Measurements from ENCODE around the gene SLC16A6. TPM values are rescaled to one million over a fixed set of nuclear protein-coding genes. Genes with fewer than 3 reads are reported as not detected.
"Not testable (repeated sequence)": the region's sequence is repeated elsewhere in the genome, so short reads cannot be mapped to it uniquely, and the experiment has no call there.

SLC16A6 gene
- total RNA-seq, 1 donor from 2014 or later: 1.0 TPM

DNA sequence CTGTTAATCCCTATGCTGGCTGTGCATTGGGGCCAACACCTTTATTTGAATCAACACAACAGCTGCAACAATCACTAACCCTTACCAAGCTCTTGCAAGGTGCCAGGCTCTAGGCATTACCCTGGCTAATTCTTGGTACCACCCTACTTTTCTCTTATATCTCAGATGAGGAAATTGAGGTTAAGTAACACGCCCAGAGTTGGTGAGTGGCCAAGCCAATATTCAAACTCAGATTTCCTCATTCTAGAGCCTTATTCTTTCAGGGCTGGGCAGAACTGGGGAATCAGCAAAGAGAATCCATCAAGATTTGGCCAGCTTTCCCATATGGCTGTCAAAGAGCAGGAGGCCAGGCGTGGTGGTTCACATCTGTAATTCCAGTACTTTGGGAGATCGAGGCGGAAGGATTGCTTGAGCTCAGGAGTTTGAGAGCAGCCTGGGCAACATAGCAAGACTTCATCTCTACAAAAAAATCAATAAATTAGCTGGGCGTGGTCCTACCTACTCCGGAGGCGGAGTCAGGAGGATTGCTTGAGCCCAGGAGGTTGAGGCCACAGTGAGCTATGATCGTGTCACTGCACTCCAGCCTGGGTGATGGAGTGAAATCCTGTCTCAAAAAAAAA lies 24.1 kb upstream of the SLC16A6 start:
- H3K9ac ChIP-seq (ENCODE audit: low read depth in 1 of 3, low read length in 3 of 3): no peak overlapping the region
- no peaks in the 10 kb centered on the region for H3K27me3 ChIP-seq (ENCODE audit: control insufficient read depth in 3 of 3, insufficient read depth in 3 of 3, low read length in 3 of 3)
- H3K9me3 ChIP-seq (ENCODE audit: control insufficient read depth in 3 of 3, low read length in 3 of 3): no peaks in the 10 kb centered on the region
- no peak overlapping the region for H3K27ac ChIP-seq (ENCODE audit: low read depth, low read length)
- no peaks in the 10 kb centered on the region for H3K36me3 ChIP-seq (ENCODE audit: control insufficient read depth in 3 of 3, insufficient read depth in 3 of 3, low read length in 3 of 3)
- H3K4me3 ChIP-seq (ENCODE audit: low read length in 3 of 3): no peak overlapping the region
- peaks cover 23 to 36% (median 34%) of the 10 kb centered on the region in 3 donors for H3K4me1 ChIP-seq (ENCODE audit: control insufficient read depth in 3 of 3, insufficient read depth in 3 of 3, low read length in 3 of 3)

DNA sequence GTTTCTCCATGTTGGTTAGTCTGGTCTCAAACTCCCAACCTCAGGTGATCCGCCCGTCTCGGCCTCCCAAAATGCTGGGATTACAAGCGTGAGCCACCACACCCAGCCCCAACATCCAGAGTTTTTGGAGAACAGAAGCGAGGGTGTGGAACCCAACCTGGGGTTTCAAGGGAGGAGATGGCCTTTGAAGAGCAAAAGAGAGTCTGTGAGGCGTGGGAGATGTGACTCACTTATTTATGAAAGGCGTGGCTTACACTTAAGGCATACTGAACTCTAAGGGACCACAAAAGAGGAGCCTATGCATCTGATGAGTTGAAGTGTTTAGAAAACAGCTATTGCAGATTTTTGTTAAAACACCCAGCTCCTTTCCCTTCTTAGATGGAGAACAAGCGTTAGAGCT lies 19.2 kb upstream of the SLC16A6 start:
- no peak overlapping the region for H3K9ac ChIP-seq (ENCODE audit: low read depth in 1 of 3, low read length in 3 of 3)
- H3K4me1 ChIP-seq (ENCODE audit: control insufficient read depth in 3 of 3, insufficient read depth in 3 of 3, low read length in 3 of 3): peaks cover 4 to 9% (median 8%) of the 10 kb centered on the region in 3 donors
- H3K4me3 ChIP-seq (ENCODE audit: low read length in 3 of 3): no peak overlapping the region
- no peaks in the 10 kb centered on the region for H3K27me3 ChIP-seq (ENCODE audit: control insufficient read depth in 3 of 3, insufficient read depth in 3 of 3, low read length in 3 of 3)
- H3K27ac ChIP-seq (ENCODE audit: low read depth, low read length): no peak overlapping the region
- H3K36me3 ChIP-seq (ENCODE audit: control insufficient read depth in 3 of 3, insufficient read depth in 3 of 3, low read length in 3 of 3): no peaks in the 10 kb centered on the region
- no peaks in the 10 kb centered on the region for H3K9me3 ChIP-seq (ENCODE audit: control insufficient read depth in 3 of 3, low read length in 3 of 3)

DNA sequence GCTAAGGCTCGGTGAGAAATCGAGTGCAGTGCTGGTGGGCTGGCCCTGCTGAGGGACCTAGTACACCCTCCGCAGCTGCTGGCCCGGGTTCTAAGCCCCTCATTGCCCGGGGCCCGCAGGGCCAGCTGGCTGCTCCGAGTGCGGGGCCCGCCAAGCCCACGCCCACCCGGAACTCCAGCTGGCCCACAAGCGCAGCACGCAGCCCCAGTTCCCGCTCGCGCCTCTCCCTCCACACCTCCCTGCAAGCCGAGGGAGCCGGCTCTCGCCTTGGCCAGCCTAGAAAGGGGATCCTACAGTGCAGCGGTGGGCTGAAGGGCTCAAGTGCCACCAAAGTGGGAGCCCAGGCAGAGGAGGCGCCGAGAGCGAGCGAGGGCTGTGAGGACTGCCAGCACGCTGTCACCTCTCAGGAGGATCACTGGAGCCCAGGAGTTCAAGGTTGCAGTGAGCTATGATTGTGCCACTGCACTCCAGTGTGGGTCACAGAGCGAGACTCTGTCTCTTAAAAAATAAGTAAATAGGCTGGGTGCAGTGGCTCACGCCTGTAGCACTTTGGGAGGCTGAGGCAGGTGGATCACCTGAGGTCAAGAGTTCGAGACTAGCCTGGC lies 18.2 kb upstream of the SLC16A6 start:
- not testable (repeated sequence) for H3K27ac ChIP-seq (ENCODE audit: low read depth, low read length); H3K4me1 ChIP-seq (ENCODE audit: control insufficient read depth in 3 of 3, insufficient read depth in 3 of 3, low read length in 3 of 3); H3K9me3 ChIP-seq (ENCODE audit: control insufficient read depth in 3 of 3, low read length in 3 of 3); H3K36me3 ChIP-seq (ENCODE audit: control insufficient read depth in 3 of 3, insufficient read depth in 3 of 3, low read length in 3 of 3); H3K27me3 ChIP-seq (ENCODE audit: control insufficient read depth in 3 of 3, insufficient read depth in 3 of 3, low read length in 3 of 3); H3K9ac ChIP-seq (ENCODE audit: low read depth in 1 of 3, low read length in 3 of 3); H3K4me3 ChIP-seq (ENCODE audit: low read length in 3 of 3)

DNA sequence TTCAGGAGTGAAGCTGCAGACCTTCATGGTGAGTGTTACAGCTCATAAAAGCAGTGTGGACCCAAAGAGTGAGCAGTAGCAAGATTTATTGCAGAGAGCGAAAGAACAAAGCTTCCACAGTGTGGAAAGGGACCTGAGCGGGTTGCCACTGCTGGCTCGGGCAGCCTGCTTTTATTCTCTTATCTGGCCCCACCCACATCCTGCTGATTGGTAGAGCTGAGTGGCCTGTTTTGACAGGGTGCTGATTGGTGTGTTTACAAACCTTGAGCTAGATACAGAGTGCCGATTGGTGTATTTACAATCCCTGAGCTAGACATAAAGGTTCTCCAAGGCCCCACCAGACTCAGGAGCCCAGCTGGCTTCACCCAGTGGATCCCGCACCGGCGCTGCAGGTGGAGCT lies 17.6 kb upstream of the SLC16A6 start:
- not testable (repeated sequence) for H3K36me3 ChIP-seq (ENCODE audit: control insufficient read depth in 3 of 3, insufficient read depth in 3 of 3, low read length in 3 of 3); H3K27ac ChIP-seq (ENCODE audit: low read depth, low read length); H3K4me1 ChIP-seq (ENCODE audit: control insufficient read depth in 3 of 3, insufficient read depth in 3 of 3, low read length in 3 of 3); H3K9ac ChIP-seq (ENCODE audit: low read depth in 1 of 3, low read length in 3 of 3); H3K4me3 ChIP-seq (ENCODE audit: low read length in 3 of 3); H3K27me3 ChIP-seq (ENCODE audit: control insufficient read depth in 3 of 3, insufficient read depth in 3 of 3, low read length in 3 of 3); H3K9me3 ChIP-seq (ENCODE audit: control insufficient read depth in 3 of 3, low read length in 3 of 3)

DNA sequence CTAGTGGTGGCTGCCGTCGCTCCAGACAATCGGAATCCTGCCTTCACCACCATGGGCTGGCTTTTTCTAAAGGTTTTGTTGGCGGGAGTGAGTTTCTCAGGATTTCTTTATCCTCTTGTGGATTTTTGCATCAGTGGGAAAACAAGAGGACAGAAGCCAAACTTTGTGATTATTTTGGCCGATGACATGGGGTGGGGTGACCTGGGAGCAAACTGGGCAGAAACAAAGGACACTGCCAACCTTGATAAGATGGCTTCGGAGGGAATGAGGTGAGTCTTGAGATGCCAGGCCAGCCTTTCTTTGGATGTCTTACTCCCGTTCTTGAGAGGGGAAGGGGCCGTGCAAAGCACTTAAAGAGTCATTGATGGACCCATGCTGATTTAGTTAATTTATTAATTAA lies 16.5 kb upstream of the SLC16A6 start:
- no peaks in the 10 kb centered on the region for H3K36me3 ChIP-seq (ENCODE audit: control insufficient read depth in 3 of 3, insufficient read depth in 3 of 3, low read length in 3 of 3)

DNA sequence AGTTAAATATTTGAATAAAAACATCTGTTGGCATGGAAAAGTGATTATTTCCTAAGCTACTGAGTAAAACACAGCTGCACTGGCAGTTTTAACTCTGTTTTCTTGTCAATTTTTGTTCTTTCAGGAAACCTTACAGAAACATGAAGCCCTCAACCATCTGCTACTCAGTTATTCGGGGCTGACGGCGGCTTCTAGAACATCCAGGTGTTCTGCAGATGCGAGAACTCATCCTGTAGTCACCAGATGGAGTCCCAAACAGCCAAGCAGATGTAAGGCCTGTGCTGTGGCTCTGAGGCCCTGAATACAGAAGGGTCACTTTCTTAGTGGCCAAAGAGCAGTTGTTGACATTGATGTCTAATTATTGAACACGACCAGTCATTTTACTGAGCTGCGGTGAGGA lies 15.9 kb upstream of the SLC16A6 start:
- H3K36me3 ChIP-seq (ENCODE audit: control insufficient read depth in 3 of 3, insufficient read depth in 3 of 3, low read length in 3 of 3): no peaks in the 10 kb centered on the region
- H3K9me3 ChIP-seq (ENCODE audit: control insufficient read depth in 3 of 3, low read length in 3 of 3): no peaks in the 10 kb centered on the region
- H3K27ac ChIP-seq (ENCODE audit: low read depth, low read length): no peak overlapping the region
- H3K9ac ChIP-seq (ENCODE audit: low read depth in 1 of 3, low read length in 3 of 3): no peak overlapping the region
- H3K27me3 ChIP-seq (ENCODE audit: control insufficient read depth in 3 of 3, insufficient read depth in 3 of 3, low read length in 3 of 3): no peaks in the 10 kb centered on the region
- peaks cover 0 to under 1% (median 0%) of the 10 kb centered on the region in 3 donors for H3K4me1 ChIP-seq (ENCODE audit: control insufficient read depth in 3 of 3, insufficient read depth in 3 of 3, low read length in 3 of 3)
- no peak overlapping the region for H3K4me3 ChIP-seq (ENCODE audit: low read length in 3 of 3)

More for the DNA sequence above, 16.5 kb upstream of the SLC16A6 start:
- Histone ChIP-seq H3K27me3 (ENCODE audit: control insufficient read depth in 3 of 3, insufficient read depth in 3 of 3, low read length in 3 of 3) (no peaks in the 10 kb centered on the region), H3K4me1 (ENCODE audit: control insufficient read depth in 3 of 3, insufficient read depth in 3 of 3, low read length in 3 of 3) (peaks cover 0 to 4% (median under 1%) of the 10 kb centered on the region in 3 donors), H3K9ac (ENCODE audit: low read depth in 1 of 3, low read length in 3 of 3) (no peak overlapping the region), H3K4me3 (ENCODE audit: low read length in 3 of 3) (no peak overlapping the region), H3K9me3 (ENCODE audit: control insufficient read depth in 3 of 3, low read length in 3 of 3) (no peaks in the 10 kb centered on the region), H3K27ac (ENCODE audit: low read depth, low read length) (no peak overlapping the region)

DNA sequence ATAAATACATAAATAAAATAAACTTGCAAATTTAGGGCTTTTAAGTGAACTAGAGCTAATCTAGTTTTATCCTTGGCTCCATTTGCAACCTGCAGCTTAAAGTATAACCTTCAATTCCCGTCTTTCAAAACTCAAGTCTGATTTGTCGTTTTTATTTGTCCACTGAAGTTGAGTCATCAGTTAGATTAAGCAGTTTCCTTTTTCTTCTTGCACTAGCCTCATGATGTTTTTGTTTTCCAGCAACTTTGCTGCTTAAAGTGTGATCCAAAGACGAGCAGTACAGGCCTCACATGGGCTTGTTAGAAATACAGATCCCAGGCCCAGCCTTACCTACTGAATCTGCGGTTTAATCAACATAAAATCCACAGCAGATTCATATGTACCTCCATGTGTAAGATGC lies 14.2 kb upstream of the SLC16A6 start:
- H3K4me3 ChIP-seq (ENCODE audit: low read length in 3 of 3): no peak overlapping the region
- no peaks in the 10 kb centered on the region for H3K9me3 ChIP-seq (ENCODE audit: control insufficient read depth in 3 of 3, low read length in 3 of 3)
- H3K27me3 ChIP-seq (ENCODE audit: control insufficient read depth in 3 of 3, insufficient read depth in 3 of 3, low read length in 3 of 3): no peaks in the 10 kb centered on the region
- H3K36me3 ChIP-seq (ENCODE audit: control insufficient read depth in 3 of 3, insufficient read depth in 3 of 3, low read length in 3 of 3): no peaks in the 10 kb centered on the region
- no peak overlapping the region for H3K9ac ChIP-seq (ENCODE audit: low read depth in 1 of 3, low read length in 3 of 3)
- no peak overlapping the region for H3K27ac ChIP-seq (ENCODE audit: low read depth, low read length)
- H3K4me1 ChIP-seq (ENCODE audit: control insufficient read depth in 3 of 3, insufficient read depth in 3 of 3, low read length in 3 of 3): peaks cover 0 to 5% (median 2%) of the 10 kb centered on the region in 3 donors

DNA sequence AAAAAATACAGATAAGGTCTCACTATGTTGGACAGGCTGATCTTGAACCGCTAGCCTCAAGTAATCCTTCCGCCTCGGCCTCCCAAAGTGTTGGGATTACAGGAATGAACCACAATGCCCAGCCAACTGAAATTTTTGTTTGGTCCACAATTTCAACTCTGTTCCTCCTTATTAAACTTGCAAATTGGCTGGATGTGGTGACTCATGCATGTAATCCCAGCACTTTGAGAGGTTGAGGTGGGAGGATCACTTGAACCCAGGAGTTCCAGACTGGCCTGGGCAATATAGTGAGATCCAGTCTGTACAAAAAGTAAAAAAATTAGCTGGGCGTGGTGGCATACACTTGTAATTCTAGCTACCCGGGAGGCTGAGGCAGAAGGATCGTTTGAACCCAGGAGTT lies 13.8 kb upstream of the SLC16A6 start:
- H3K36me3 ChIP-seq (ENCODE audit: control insufficient read depth in 3 of 3, insufficient read depth in 3 of 3, low read length in 3 of 3): no peaks in the 10 kb centered on the region
- no peak overlapping the region for H3K9ac ChIP-seq (ENCODE audit: low read depth in 1 of 3, low read length in 3 of 3)
- H3K9me3 ChIP-seq (ENCODE audit: control insufficient read depth in 3 of 3, low read length in 3 of 3): no peaks in the 10 kb centered on the region
- no peak overlapping the region for H3K4me3 ChIP-seq (ENCODE audit: low read length in 3 of 3)
- no peak overlapping the region for H3K27ac ChIP-seq (ENCODE audit: low read depth, low read length)
- H3K27me3 ChIP-seq (ENCODE audit: control insufficient read depth in 3 of 3, insufficient read depth in 3 of 3, low read length in 3 of 3): no peaks in the 10 kb centered on the region
- H3K4me1 ChIP-seq (ENCODE audit: control insufficient read depth in 3 of 3, insufficient read depth in 3 of 3, low read length in 3 of 3): peaks cover 0 to 5% (median 2%) of the 10 kb centered on the region in 3 donors

DNA sequence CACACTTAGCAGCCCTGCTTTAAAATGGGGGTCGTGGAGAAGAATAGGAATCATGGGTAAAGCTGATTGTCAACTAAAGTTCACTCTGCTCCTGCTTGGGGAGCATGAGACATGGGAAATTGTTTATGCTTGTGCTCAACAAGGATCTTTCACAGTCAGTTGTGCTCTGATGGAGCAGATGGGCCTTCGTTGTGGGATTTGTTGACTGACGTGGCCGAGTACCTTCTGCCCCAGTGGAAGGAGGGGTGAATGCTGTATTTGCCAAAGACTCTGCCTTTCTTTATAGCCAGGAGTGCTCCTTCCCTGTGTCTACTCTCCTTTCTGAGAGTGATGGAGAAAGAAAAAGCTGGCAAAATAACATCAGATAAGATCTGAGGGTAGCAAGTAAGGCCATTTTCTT lies 11.7 kb upstream of the SLC16A6 start:
- H3K36me3 ChIP-seq (ENCODE audit: control insufficient read depth in 3 of 3, insufficient read depth in 3 of 3, low read length in 3 of 3): no peaks in the 10 kb centered on the region
- H3K4me1 ChIP-seq (ENCODE audit: control insufficient read depth in 3 of 3, insufficient read depth in 3 of 3, low read length in 3 of 3): peaks cover 0 to 5% (median 2%) of the 10 kb centered on the region in 3 donors
- no peaks in the 10 kb centered on the region for H3K9me3 ChIP-seq (ENCODE audit: control insufficient read depth in 3 of 3, low read length in 3 of 3)
- H3K9ac ChIP-seq (ENCODE audit: low read depth in 1 of 3, low read length in 3 of 3): no peak overlapping the region
- H3K27me3 ChIP-seq (ENCODE audit: control insufficient read depth in 3 of 3, insufficient read depth in 3 of 3, low read length in 3 of 3): no peaks in the 10 kb centered on the region
- no peak overlapping the region for H3K4me3 ChIP-seq (ENCODE audit: low read length in 3 of 3)
- no peak overlapping the region for H3K27ac ChIP-seq (ENCODE audit: low read depth, low read length)

DNA sequence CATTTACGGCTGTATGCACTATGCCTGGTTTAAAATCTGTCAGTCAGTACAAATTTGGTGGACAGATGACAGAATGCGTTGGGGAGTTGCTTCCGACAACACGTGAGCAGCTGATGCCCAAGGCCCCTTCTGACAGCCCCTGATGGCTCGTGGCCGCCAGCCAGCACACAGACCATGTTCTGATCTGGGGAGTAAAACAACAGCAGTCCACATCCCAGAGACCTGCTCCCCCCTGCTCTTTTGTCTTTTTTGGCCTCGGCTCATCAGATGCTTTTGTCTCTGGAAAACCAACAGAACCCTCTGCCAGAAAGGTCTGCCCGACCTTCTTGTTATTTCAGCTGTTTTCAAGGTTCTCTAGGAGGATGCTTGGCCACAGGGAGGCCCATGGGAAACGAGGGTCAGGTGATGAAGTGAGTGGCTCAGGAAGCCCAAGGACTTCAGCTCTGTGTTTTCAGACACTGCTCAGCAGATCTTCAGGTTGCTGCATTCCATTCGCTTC lies 11.2 kb upstream of the SLC16A6 start:
- Histone ChIP-seq H3K9me3 (ENCODE audit: control insufficient read depth in 3 of 3, low read length in 3 of 3) (no peaks in the 10 kb centered on the region), H3K36me3 (ENCODE audit: control insufficient read depth in 3 of 3, insufficient read depth in 3 of 3, low read length in 3 of 3) (no peaks in the 10 kb centered on the region), H3K27ac (ENCODE audit: low read depth, low read length) (no peak overlapping the region), H3K27me3 (ENCODE audit: control insufficient read depth in 3 of 3, insufficient read depth in 3 of 3, low read length in 3 of 3) (no peaks in the 10 kb centered on the region), H3K4me1 (ENCODE audit: control insufficient read depth in 3 of 3, insufficient read depth in 3 of 3, low read length in 3 of 3) (peaks cover 2 to 5% (median 3%) of the 10 kb centered on the region in 3 donors), H3K9ac (ENCODE audit: low read depth in 1 of 3, low read length in 3 of 3) (no peak overlapping the region), H3K4me3 (ENCODE audit: low read length in 3 of 3) (no peak overlapping the region)
